Left ventricle myocardium superior (tissue), 1 donor: ENCODE results near the gene PPIA. TPM values are rescaled to one million over a fixed set of nuclear protein-coding genes. Genes with fewer than 3 reads are reported as not detected.

Experiments used
- ATAC-seq: fragments of 200-7000 bp; cut with Tn5 transposase; one replicate; pipeline ENCODE4 v1.9.1; 2020; ENCODE audit warnings: mild to moderate bottlenecking, moderate library complexity
- DNase-seq: peaks from one replicate; pipeline ENCODE4 v3.0.0-alpha.2; 2020
- intact Hi-C: fragments of 100-400 bp; cut with micrococcal nuclease; formaldehyde crosslinking; loops from one replicate; pipeline ENCODE4 v1.11.0; 2022
- long read RNA-seq: library from polyadenylated mRNA; unstranded; transcript quantifications from one replicate; pipeline ENCODE4 v2.0.0, GENCODE V29; 2021
- total RNA-seq: library from RNA; stranded (reverse); fragmentation: NEBNext Ultra II Directional; extraction: Animal tissue kit (Norgen Biotek cat#: 25700); gene quantifications from one replicate; pipeline ENCODE4 v1.2.1, GENCODE V29; 2021
- donor health status: DM: no; HTN: yes; CAD: no; lungs with severe emphysema.

PPIA gene
- total RNA-seq: 436 TPM
- long read RNA-seq, transcript PPIA-204 (5 exons, 2,238 nt): major isoform, 456 of 479 reads
- long read RNA-seq, partial matches to known transcripts: 8 of 479 reads
- long read RNA-seq, other reads (novel, unspliced or antisense): 10 of 479 reads

GRCh38 chr7:44796504-44797328, at the start of gene PPIA:
PPIA (plus strand) TSS chr7:44796681; CDS start chr7:44796725, 44 bp downstream.
- ATAC-seq: peak; percentile 95
- intact Hi-C loops: no loop called here
- peak; percentile 99 for DNase-seq

- ATAC-seq (peak; percentile 98), DNase-seq (peak; percentile 96)
- intact Hi-C loops: no loop called here
Observed at GRCh38 chr7:44748045-44748947, 48.2 kb upstream of the PPIA start, which contains the start of gene ZMIZ2. ZMIZ2 (plus strand) TSS chr7:44748847; CDS start chr7:44756250, 7,403 bp downstream.

GRCh38 chr7:44748948-44749731, 47.3 kb upstream of the PPIA start:
- ATAC-seq: no peak
- intact Hi-C loops: no loop called here
- no peak for DNase-seq

GRCh38 chr7:44749992-44750391, 46.5 kb upstream of the PPIA start:
- intact Hi-C loops: no loop called here
- ATAC-seq (no peak), DNase-seq (no peak)

GRCh38 chr7:44750424-44750823, 46.1 kb upstream of the PPIA start:
- no peak for ATAC-seq
- intact Hi-C loops: no loop called here

GRCh38 chr7:44750921-44751571, 45.4 kb upstream of the PPIA start:
- DNase-seq (peak; percentile 56), ATAC-seq (peak; percentile 2)

More at GRCh38 chr7:44750424-44750823, 46.1 kb upstream of the PPIA start:
- no peak for DNase-seq

GRCh38 chr7:44752822-44753221, 43.7 kb upstream of the PPIA start:
- DNase-seq: no peak
- intact Hi-C loops: no loop called here
- no peak for ATAC-seq

More at GRCh38 chr7:44750921-44751571, 45.4 kb upstream of the PPIA start:
- intact Hi-C loops: no loop called here

GRCh38 chr7:44754802-44755697, 41.4 kb upstream of the PPIA start:
- intact Hi-C loops: no loop called here
- no peak for ATAC-seq
- DNase-seq: no peak

GRCh38 chr7:44755698-44756627, 40.5 kb upstream of the PPIA start:
- no peak for DNase-seq
- intact Hi-C loops: no loop called here
- ATAC-seq: no peak

GRCh38 chr7:44756904-44757303, 39.6 kb upstream of the PPIA start:
- intact Hi-C loops: no loop called here
- no peak for DNase-seq
- no peak for ATAC-seq

- ATAC-seq (peak; percentile 83), DNase-seq (peak; percentile 89)
- intact Hi-C loops: no loop called here
Observed at GRCh38 chr7:44757311-44757710, 39.2 kb upstream of the PPIA start.

GRCh38 chr7:44757739-44758138, 38.7 kb upstream of the PPIA start:
- DNase-seq (no peak), ATAC-seq (no peak)
- intact Hi-C loops: no loop called here

- intact Hi-C loops: no loop called here
- no peak for ATAC-seq
Observed at GRCh38 chr7:44759246-44759645, 37.2 kb upstream of the PPIA start.

GRCh38 chr7:44760034-44760580, 36.4 kb upstream of the PPIA start:
- ATAC-seq (no peak), DNase-seq (no peak)
- intact Hi-C loops: no loop called here

More at GRCh38 chr7:44759246-44759645, 37.2 kb upstream of the PPIA start:
- DNase-seq: no peak

- peak; percentile 77 for ATAC-seq
- peak; percentile 79 for DNase-seq
- intact Hi-C loops: no loop called here
Observed at GRCh38 chr7:44761207-44762161, 35.0 kb upstream of the PPIA start.
